Type B pancreatic cell (in vitro differentiated cells): Measurements from ENCODE around the gene TRAPPC2L. TPM values are rescaled to one million over a fixed set of nuclear protein-coding genes. Genes with fewer than 3 reads are reported as not detected.

ENCODE experiments used
- DNase-seq: peaks from one replicate; pipeline ENCODE4 v3.0.0; 2021; ENCODE audit warnings: mixed read lengths; ENCODE audit not compliant: unreplicated experiment; ENCODE audit errors: extremely low spot score
- H3K27ac Mint-ChIP-seq: 2 replicates; pipeline ENCODE4 v1.8.0; 2021; ENCODE audit warnings: mild to moderate bottlenecking, mixed read lengths
- H3K27me3 Mint-ChIP-seq: 2 replicates; pipeline ENCODE4 v1.8.0; 2021; ENCODE audit warnings: mixed read lengths
- H3K36me3 Mint-ChIP-seq: 2 replicates; pipeline ENCODE4 v1.8.0; 2021; ENCODE audit warnings: mixed read lengths
- H3K4me1 Mint-ChIP-seq: one replicate; pipeline ENCODE4 v1.8.0; 2021; ENCODE audit warnings: mixed read lengths; ENCODE audit not compliant: unreplicated experiment
- H3K4me3 Mint-ChIP-seq: 2 replicates; pipeline ENCODE4 v1.8.0; 2021; ENCODE audit warnings: mild to moderate bottlenecking, mixed read lengths
- H3K9me3 Mint-ChIP-seq: 2 replicates; pipeline ENCODE4 v1.8.0; 2021; ENCODE audit warnings: mixed read lengths
- total RNA-seq: library from RNA; stranded (reverse); gene quantifications from 2 replicates; pipeline ENCODE4 v1.2.1, GENCODE V29; 2021; ENCODE audit warnings: low replicate concordance
- TF ChIP-seq, protein P1 (sequence below): fragments of 200-600 bp; sonication (generic); conservative IDR thresholded peaks from 2 replicates; pipeline ENCODE4 v1.5.0; 2021; ENCODE audit warnings: antibody characterized with exemption, mild to moderate bottlenecking

TRAPPC2L gene
- total RNA-seq, 1 donor from 2014 or later, result 91.4 TPM

DNA sequence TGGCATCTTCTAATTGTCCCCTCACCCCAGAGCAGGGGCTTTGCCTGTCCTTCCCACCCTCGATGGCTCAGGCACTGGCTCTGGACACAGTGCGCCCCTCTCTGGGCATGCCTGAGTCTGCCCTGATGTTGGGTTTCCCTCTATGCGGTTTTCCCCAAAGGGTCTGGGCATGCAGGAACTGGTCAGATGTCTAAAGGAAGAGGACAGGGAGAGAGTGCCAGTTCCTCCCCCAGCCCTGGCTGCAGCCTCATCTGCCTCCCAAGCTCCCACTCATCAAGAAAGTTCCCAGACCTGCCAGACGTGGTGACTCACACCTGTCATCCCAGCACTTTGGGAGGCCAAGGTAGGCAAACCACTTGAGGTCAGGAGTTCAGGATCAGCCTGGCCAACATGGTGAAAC lies 50.8 kb downstream of the TRAPPC2L start:
- no peaks in the 10 kb centered on the region for H3K27me3 Mint-ChIP-seq
- DNase-seq, result no peak
- H3K4me3 Mint-ChIP-seq, result no peak overlapping the region
- TF ChIP-seq, protein P1, sequence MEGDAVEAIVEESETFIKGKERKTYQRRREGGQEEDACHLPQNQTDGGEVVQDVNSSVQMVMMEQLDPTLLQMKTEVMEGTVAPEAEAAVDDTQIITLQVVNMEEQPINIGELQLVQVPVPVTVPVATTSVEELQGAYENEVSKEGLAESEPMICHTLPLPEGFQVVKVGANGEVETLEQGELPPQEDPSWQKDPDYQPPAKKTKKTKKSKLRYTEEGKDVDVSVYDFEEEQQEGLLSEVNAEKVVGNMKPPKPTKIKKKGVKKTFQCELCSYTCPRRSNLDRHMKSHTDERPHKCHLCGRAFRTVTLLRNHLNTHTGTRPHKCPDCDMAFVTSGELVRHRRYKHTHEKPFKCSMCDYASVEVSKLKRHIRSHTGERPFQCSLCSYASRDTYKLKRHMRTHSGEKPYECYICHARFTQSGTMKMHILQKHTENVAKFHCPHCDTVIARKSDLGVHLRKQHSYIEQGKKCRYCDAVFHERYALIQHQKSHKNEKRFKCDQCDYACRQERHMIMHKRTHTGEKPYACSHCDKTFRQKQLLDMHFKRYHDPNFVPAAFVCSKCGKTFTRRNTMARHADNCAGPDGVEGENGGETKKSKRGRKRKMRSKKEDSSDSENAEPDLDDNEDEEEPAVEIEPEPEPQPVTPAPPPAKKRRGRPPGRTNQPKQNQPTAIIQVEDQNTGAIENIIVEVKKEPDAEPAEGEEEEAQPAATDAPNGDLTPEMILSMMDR, result no peak
- no peaks in the 10 kb centered on the region for H3K36me3 Mint-ChIP-seq
- peaks cover 15% of the 10 kb centered on the region for H3K4me1 Mint-ChIP-seq
- no peak overlapping the region for H3K27ac Mint-ChIP-seq
- no peaks in the 10 kb centered on the region for H3K9me3 Mint-ChIP-seq

DNA sequence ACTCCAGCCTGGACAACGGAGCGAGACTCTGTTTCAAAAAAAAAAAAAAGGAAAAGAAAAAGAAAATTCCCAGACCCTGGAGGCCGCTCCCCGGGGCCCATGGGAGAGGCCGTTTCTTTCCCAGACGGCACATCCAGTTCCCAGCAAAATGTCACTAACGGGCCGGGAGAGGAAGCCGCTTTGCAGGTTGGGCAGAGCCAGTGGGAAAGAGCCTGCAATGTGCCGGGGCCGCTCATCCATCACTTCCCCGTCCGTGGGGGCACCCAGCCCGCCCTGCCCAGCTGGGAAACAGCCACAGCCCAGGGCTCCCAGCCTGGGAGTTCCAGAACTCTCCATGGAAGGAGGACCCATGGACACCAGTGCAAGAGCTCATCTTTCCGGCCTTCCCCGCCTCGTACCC lies 51.4 kb downstream of the TRAPPC2L start:
- no peak overlapping the region for H3K4me3 Mint-ChIP-seq
- no peaks in the 10 kb centered on the region for H3K27me3 Mint-ChIP-seq
- DNase-seq, result no peak
- no peak overlapping the region for H3K27ac Mint-ChIP-seq
- peaks cover 15% of the 10 kb centered on the region for H3K4me1 Mint-ChIP-seq
- no peaks in the 10 kb centered on the region for H3K36me3 Mint-ChIP-seq
- H3K9me3 Mint-ChIP-seq, result no peaks in the 10 kb centered on the region
- TF ChIP-seq, protein P1, result no peak

DNA sequence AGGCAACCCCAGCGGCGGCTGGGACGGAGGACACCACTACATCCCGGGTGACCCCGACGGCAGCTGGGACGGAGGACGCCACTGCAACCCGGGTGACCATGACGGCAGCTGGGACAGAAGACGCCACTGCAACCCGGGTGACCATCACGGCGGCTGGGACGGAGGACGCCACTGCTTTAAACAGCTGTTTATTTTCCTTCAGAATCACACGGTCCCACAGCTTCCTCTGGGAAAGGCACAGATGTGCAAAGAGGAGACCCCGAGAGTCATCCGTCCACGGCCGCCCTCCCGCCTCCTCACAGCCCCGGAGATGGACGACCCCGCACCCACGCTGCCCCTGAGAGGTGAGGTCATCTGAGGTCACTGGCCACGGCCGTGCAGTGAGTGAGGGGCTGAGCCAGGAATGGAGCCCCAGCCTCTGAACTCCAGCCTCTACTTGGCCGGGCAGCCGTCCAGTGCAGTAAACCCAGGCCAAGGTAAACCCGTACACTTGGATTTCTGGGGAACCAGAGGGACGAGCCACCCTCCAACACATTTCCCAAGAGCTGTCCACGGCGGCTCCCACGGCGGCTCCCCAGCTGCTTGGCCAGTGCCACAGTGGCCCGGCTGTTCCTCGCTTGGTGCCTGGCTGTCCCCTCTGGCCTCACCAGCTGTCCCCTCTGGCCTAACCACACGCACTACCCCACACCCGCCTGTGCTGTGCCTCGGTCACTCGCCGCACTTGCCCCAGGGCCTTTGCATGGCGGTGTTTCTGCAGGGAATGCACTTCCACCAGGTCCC lies 52.7 kb downstream of the TRAPPC2L start:
- H3K9me3 Mint-ChIP-seq, result no peaks in the 10 kb centered on the region
- TF ChIP-seq, protein P1, result no peak
- DNase-seq, result no peak
- no peak overlapping the region for H3K27ac Mint-ChIP-seq
- no peaks in the 10 kb centered on the region for H3K36me3 Mint-ChIP-seq
- no peak overlapping the region for H3K4me3 Mint-ChIP-seq
- no peaks in the 10 kb centered on the region for H3K27me3 Mint-ChIP-seq
- H3K4me1 Mint-ChIP-seq, result peaks cover 22% of the 10 kb centered on the region

DNA sequence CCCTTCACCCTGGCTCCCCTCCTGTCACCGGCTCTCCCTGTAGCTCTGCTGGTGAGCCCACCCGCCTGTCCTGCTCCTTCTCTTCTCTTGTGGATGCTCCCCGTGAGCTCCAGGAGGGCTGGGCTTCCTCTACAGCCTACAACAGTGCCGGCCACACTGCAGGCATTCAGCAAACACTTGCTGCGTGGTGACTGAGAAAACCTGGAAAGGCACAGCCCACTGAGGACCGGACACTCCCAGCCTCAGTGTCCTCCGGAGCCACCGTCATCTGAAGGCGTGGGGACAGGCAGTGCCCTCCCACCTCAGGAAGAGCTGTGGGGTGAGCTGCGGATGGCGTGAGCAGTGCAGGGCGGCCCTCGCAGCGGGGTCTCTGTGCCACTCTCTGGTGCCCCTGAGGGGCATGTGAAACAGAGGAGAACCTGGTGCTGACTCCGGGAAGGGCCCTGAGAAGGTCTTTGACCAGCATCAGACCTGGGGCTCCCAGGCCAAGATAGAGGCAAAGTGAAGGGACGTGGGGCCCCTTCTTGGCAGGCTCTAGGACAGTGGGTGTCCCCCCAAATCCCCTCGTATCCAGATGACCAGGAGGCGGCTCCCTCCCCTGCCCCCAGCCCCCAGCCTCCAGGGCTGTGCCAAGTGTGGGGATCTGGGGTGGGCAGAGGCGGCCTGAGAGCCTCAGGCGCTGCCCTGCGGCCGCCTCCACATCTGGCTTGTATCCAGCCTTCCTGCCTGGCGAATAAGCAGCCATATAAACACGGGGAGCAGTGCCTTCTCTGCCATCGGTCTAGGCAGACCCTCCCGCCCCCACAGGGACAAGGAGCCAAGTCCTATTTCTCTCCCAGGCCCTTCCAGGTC lies 53.6 kb downstream of the TRAPPC2L start:
- H3K27me3 Mint-ChIP-seq, result no peaks in the 10 kb centered on the region
- H3K9me3 Mint-ChIP-seq, result no peaks in the 10 kb centered on the region
- H3K4me3 Mint-ChIP-seq, result no peak overlapping the region
- peaks cover 22% of the 10 kb centered on the region for H3K4me1 Mint-ChIP-seq
- H3K36me3 Mint-ChIP-seq, result no peaks in the 10 kb centered on the region
- no peak for DNase-seq
- TF ChIP-seq, protein P1, result no peak
- no peak overlapping the region for H3K27ac Mint-ChIP-seq

DNA sequence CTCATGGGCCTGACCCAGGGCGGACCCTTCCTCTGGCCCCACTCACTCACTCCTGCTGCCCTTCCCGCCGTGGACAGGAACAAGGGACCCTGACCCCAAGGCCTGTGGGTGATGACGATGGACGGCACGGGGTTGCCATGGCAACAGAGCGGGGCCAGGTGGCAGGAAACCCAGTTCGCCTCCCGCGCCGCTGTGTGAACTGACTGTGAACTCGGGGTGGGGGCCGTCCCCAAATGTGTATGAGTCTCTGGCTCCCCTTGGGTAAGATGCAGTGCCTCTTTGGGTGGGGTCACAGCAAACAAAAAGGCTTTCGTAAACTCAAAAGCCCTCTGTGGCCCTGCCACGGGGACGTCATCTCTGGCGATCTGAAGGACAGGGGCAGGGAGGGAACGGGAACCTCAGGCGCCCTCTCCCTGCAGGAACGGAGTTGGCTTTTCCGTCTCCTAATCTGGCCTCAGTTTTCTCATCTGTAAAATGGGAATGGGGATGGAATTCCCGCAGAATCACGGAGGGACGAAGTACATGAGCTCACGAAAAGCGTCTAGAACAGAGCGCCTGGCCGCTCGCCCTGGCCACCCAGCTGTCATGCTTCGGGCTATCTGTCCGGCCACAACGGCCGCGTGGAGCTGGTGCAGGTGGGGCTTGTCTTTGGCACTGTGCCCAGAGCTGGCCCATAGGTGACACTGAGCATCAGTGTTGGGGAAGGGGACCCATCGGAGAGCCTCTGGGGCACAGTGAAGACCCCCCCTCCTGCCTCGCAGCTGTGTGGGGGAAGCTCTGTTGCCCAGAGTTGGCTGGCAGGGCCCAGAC lies 54.4 kb downstream of the TRAPPC2L start:
- no peaks in the 10 kb centered on the region for H3K9me3 Mint-ChIP-seq

More for the DNA sequence above, 54.4 kb downstream of the TRAPPC2L start:
- no peak overlapping the region for H3K27ac Mint-ChIP-seq
- DNase-seq, result no peak
- peaks cover 25% of the 10 kb centered on the region for H3K4me1 Mint-ChIP-seq
- no peak overlapping the region for H3K4me3 Mint-ChIP-seq
- peaks cover 3% of the 10 kb centered on the region for H3K27me3 Mint-ChIP-seq
- H3K36me3 Mint-ChIP-seq, result peaks cover 3% of the 10 kb centered on the region
- TF ChIP-seq, protein P1, result no peak
